NCI-H1436 (cell line): ENCODE data around the gene TMEM198.

Source experiments
- DNase-seq: peaks from one replicate; lab custom pipeline; 2025; lab: John Stamatoyannopoulos, UW

Gene TMEM198

DNA sequence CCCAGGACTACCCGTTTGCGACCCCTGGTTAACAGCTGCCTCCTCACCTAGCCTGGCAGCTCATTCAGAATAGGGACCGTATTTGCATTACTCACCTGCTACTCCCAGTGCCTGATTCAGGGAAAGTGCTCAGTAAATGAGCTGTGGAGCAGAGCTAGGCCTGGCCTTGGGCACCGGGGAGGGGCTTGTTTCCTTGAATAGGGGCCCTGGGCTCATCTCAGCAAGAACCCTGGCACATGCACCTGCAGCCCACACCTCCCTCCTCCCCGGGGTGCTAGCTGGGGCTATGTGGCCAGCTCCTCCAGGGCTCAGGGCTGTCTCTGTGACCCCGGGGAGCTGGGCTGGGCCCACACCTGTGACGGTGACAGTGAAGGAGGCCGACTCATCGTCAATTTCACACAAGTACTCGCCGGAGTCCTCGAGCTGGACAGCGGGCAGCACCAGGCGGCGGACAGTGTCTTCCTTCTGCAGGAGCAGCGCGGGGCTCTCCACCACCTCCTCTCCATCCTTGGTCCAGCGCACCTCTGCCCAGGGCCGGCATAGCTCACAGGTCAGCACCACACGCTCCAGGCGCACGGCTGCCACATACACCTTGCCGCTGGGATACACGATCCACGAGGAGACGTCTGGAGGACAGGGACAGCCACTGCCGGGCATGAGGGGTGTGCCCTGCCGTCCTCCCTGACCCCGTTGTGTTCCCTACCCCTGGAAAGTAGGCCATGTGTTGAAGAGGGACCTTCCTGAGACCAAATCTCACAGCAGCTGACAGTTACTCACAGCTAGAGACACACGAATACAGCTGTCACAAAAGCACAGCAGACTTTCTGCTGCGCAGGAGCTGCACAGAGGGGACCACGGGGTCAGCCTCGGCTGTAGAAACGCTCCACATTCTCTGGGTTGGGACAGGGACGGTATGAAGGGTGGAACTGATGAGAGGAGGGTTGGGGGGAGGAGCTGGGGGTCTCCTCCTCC lies 18.5 kb downstream of the TMEM198 start:
- no peak for DNase-seq

DNA sequence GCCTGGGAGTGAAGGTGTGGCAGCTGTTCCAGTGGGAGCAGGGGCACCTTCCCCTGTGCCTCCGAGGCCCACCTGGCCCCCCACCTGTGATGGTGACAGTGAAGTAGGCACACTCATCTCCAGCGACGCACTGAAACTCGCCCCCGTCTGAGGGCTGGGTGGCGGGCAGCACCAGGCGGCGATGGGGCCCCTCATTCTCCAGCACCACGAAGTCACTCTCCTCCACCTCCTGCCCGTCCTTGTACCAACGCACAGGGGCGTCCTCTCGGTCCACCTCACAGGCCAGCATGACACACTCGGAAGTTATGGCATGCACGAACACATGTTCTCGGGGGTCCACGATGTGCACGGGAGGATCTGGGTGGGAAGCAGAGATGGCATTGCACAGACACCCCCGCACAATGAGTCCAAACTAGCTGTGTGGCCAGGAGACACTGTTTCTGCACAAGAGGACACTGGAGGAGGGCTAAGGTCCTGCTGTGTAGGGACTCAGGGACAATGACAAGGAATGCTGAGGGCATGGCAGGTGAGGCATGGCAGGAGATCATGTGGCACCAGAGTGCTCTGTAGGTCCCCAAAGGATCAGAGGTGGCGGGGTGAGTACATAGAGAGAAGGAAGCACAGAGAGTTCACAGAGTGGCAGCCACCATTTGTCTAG lies 19.6 kb downstream of the TMEM198 start:
- DNase-seq = no peak

- no peak for DNase-seq
Measured at GRCh38 chr2:219565130-219566080, 21.6 kb downstream of the TMEM198 start.

GRCh38 chr2:219566640-219567039 lies 22.8 kb downstream of the TMEM198 start:
- no peak for DNase-seq

DNA sequence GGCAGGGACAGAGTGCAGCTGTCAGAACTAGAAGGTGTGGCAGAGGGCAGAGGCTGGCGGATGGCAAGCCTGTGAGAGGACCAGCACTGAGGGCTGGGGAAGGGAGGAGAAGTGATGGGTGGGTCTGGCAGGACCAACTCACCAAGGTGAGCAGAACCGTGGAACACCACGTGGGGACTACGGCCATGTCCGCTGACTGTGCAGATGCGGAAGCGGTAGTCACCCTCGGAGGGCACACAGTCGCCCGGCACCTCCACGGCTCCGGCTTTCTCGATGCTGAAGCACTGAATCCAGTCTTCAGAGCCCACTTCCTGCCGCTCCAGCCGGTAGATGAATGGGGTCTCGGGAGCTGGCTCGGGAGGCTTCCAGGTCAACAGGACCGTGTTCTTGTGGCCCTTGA lies 23.3 kb downstream of the TMEM198 start:
- DNase-seq = no peak

- DNase-seq = no peak
Measured at GRCh38 chr2:219567791-219568361, 24.0 kb downstream of the TMEM198 start.

- no peak for DNase-seq
Measured at GRCh38 chr2:219569041-219569440, 25.2 kb downstream of the TMEM198 start.

DNA sequence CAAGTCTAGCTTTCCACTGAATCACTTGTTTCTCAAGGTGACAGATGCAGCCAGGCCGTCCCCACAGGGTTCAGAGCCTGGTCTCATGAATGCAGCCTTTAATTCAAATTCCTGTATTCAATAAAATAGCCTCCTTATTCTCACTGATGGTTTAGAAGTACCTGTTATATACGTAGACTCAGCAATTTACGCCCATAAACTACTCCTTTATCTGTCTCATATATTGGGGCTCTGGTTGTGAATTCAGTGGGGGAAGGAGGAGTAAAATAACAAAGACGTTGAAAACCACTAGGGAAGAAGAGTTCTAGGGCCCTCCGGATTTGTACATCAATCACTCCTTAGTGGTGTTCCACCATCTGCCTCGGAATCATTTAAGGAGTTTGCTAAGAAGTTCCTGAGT lies 25.8 kb downstream of the TMEM198 start:
- no peak for DNase-seq

DNA sequence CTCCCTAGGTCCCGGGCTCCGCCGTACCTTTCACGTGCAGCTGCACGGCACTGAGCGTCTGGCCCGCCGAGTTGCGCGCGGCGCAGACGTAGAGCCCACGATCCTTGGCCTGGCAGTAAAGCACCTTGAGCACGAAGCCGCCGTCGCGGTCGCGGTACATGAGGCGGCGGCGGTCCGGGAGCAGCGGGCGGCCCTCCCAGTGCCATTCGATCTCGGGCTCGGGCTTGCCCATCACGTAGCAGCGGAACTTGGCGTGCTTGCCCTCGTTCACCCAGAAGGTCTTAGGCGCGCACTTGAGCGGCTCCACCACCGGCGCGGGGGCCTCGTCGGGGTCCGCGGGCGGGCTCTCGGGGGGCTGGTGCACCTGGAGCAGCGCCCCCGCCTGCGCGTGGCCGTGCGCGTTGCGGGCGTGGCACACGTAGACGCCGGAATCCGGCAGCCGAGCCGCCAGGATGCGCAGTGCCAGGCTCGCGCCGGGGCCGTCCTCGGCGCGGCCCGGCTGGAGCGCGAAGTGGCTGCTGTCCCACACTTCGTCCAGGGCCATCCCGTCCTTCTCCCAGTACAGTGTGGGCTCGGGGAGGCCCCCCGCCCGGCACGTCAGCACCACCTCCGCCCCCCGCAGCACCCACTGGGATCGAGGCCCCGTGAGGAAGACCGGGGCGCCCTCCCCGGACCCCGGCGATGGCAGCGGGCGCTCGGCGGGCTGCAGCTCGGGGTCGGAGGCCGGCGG lies 26.5 kb downstream of the TMEM198 start:
- no peak for DNase-seq

DNA sequence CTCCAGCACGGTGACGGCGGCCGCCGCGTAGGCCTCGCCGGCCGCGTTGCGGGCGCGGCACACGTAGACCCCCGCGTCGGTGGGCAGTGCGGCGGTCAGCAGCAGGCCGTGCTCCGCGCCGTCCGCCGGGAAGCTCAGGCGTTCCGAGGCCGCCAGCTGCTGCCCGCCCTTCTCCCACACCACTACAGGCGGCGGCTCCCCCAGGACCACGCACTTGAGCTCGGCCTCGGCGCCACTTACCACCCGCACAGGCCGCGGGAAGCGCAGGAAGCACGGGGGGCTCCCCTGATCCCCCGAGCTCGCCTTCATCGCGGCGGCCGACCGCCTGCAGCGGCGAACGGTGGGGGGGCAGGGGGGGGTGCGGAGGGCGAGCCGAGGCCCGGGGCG lies 27.1 kb downstream of the TMEM198 start:
- DNase-seq = no peak

GRCh38 chr2:219571311-219572236 lies 27.7 kb downstream of the TMEM198 start, which contains the start of gene OBSL1:
Gene OBSL1, minus strand, starts transcription at chr2:219571539. Its CDS starts 307 bp downstream, at chr2:219571232.
- DNase-seq = peak; percentile 71

DNA sequence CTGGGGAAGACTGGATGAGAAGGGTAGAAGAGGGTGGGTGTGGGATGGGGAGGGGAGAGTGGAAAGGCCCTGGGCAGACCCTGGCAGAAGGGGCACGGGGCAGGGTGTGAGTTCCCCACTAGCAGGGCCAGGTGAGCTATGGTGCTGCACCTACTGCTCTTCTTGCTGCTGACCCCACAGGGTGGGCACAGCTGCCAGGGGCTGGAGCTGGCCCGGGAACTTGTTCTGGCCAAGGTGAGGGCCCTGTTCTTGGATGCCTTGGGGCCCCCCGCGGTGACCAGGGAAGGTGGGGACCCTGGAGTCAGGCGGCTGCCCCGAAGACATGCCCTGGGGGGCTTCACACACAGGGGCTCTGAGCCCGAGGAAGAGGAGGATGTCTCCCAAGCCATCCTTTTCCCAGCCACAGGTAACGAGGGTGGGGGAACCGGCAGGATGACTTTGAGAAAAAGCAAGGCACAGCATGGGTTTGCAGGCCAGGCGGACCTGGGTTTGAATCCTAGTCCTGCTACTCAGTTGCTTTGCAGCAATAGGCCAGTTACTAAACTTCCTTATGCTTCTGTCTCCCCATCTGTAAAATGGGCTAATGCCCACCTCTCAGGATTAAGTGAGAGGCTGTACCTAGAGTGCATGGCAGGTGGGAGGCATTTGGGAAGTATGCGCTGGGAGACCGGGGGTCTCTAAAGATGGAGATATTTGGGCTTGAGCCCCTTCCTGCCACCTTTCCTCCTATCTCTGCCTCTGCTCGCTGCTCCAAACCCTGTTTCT lies 28.6 kb downstream of the TMEM198 start, which contains the start of gene INHA:
TSS of gene INHA (plus strand) at position 74 of the 765 bp plus-strand sequence. CDS start at position 139, 65 bp downstream.
- no peak for DNase-seq

- no peak for DNase-seq
Measured at GRCh38 chr2:219573166-219573565, 29.3 kb downstream of the TMEM198 start.

DNA sequence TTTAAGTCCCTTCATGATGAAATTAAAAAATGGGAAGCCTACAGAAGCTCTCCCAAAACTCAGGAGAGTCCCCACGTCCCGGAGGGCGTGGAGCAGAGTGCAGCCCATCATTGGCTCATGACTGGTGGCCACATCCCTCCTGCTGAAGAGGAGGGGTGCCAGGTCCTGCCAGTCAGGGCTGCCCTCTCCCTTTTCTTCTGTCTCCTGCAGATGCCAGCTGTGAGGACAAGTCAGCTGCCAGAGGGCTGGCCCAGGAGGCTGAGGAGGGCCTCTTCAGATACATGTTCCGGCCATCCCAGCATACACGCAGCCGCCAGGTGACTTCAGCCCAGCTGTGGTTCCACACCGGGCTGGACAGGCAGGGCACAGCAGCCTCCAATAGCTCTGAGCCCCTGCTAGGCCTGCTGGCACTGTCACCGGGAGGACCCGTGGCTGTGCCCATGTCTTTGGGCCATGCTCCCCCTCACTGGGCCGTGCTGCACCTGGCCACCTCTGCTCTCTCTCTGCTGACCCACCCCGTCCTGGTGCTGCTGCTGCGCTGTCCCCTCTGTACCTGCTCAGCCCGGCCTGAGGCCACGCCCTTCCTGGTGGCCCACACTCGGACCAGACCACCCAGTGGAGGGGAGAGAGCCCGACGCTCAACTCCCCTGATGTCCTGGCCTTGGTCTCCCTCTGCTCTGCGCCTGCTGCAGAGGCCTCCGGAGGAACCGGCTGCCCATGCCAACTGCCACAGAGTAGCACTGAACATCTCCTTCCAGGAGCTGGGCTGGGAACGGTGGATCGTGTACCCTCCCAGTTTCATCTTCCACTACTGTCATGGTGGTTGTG lies 30.9 kb downstream of the TMEM198 start:
- no peak for DNase-seq

DNA sequence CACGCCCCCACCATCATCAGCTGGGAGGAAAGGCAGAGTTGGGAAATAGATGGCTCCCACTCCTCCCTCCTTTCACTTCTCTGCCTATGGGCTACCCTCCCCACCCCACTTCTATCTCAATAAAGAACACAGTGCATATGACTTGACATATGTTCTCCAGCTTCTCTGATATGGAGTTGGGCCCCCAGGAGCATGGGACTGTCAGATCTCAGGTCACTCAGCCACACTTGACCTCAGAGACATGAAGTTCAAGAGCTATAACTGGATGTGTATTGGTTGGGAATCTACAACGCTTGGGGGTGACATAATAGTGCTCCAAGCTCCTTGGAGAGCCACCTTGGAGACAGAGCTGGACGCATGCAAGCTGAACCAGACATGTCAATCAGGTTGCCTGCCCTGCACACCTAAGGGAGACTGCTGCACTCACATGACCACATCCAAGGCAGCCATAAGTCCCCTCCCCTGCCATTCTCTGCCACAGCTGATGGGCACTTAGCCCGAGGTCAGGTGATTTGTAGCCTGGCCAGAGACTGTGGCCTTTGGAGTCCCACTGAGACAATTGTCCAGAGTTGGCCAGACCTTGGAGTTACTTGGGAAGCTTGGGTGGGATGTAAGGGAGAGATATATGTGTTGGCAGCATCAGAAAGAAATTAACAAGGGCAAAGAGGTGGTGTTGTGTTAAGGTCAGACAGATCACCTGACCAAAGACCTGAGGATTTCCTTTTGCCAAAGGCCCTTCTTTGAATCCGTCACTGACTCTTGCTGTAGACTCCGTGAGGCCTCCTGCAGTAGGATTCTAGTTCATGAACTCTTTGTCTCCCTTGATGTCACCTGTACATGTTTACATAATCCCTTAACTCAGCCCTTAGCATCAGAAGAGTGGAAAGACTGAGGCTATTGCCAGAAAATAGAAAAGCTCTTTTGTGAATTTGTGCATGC lies 32.0 kb downstream of the TMEM198 start:
- no peak for DNase-seq

DNA sequence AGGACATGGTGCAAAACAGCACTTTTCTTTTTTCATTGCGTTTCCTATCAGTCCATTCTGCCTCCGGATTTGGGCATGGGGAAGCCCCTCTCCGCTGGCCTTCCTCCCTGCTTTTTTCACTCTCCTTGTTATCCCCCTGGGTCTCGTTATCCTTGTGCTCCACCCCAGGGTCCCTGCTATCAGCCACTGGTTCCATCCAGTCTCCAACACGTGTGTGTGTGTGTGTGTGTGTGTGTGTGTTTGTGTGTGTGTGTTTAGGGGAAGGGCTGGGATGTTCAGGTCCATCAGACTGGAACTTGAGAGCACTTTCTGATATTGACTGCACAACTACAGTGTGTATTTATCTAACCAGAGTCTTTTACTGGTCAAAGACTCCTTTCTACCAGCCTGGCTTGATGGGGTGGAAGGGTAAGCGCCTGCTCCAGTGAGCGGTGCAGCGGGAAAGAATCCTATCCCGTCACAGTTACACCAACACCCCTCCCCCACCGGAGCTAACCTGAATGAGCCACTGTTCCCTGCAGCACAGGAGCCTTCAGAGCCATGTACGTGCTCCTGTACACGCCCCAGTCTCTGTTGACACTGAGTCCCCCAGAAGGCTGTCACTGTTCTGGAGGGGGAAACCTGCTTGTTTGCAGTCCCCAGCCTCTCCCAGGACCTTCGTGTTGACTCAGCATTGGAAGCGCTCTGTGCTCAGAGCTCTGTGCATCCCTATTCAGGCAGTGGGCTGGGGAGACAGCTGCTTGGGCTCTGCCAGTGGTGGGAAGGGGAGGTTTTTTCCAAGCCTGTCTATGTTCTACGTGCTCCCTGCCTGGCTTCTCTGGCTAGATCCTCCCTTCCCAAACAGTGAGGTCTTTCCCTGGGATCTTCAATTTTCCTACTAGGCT lies 32.9 kb downstream of the TMEM198 start:
- DNase-seq = peak; percentile 45
